A673 (cell line): Measurements from ENCODE around the gene AGRN. TPM values are rescaled to one million over a fixed set of nuclear protein-coding genes. Genes with fewer than 3 reads are reported as not detected.

Experiments used
- BruUV-seq: library from RNA; stranded (reverse); fragments of 400-500 nt; replicated peaks from 2 replicates; lab custom pipeline; 2021; lab: Mats Ljungman, UMichigan
- CTCF ChIA-PET: fragments of 300-600 bp; sonication (Branson Sonifier 250); formaldehyde crosslinking; loops from one replicate; lab custom pipeline; 2022; ENCODE audit warnings: antibody characterized with exemption; lab: Charles Lee
- POLR2A ChIA-PET: fragments of 300-600 bp; sonication (Branson Sonifier 250); formaldehyde crosslinking; loops from one replicate; lab custom pipeline; 2022; ENCODE audit warnings: antibody characterized with exemption; ENCODE audit not compliant: low non-redundant PET; lab: Charles Lee
- DNase-seq: peaks from one replicate; pipeline ENCODE4 v3.0.0-alpha.2; 2015; ENCODE audit warnings: low spot score
- H3K27ac ChIP-seq: fragments of 200-600 bp; sonication (generic); 2 replicates; pipeline ENCODE4 v1.5.1; 2016; ENCODE audit warnings: mixed run types, low read depth, mild to moderate bottlenecking, mixed read lengths, antibody characterized with exemption, low read length; ENCODE audit not compliant: poor library complexity, severe bottlenecking
- H3K27me3 ChIP-seq: fragments of 200-600 bp; sonication (generic); replicated peaks from 2 replicates; pipeline ENCODE4 v1.6.1; 2017; ENCODE audit warnings: mixed run types, low read depth, mild to moderate bottlenecking, mixed read lengths, antibody characterized with exemption, low read length; ENCODE audit not compliant: insufficient read depth, poor library complexity
- H3K36me3 ChIP-seq: fragments of 200-600 bp; sonication (generic); 2 replicates; pipeline ENCODE4 v1.6.1; 2016; ENCODE audit warnings: mixed run types, mild to moderate bottlenecking, mixed read lengths, antibody characterized with exemption, low read length; ENCODE audit not compliant: insufficient read depth, poor library complexity, severe bottlenecking
- H3K4me1 ChIP-seq: fragments of 200-600 bp; sonication (generic); 2 replicates; pipeline ENCODE4 v1.6.1; 2017; ENCODE audit warnings: mixed run types, mild to moderate bottlenecking, mixed read lengths, antibody characterized with exemption, low read length; ENCODE audit not compliant: insufficient read depth, poor library complexity, severe bottlenecking
- H3K4me3 ChIP-seq: fragments of 200-600 bp; sonication (generic); 2 replicates; pipeline ENCODE4 v1.5.1; 2016; ENCODE audit warnings: low read depth, mixed run types, mild to moderate bottlenecking, mixed read lengths, low read length; ENCODE audit not compliant: poor library complexity, severe bottlenecking
- H3K9me3 ChIP-seq: fragments of 200-600 bp; sonication (generic); 2 replicates; pipeline ENCODE4 v1.6.1; 2016; ENCODE audit warnings: mixed run types, low read depth, mild to moderate bottlenecking, mixed read lengths, antibody characterized with exemption, low read length; ENCODE audit not compliant: poor library complexity, severe bottlenecking
- CTCF ChIP-seq: fragments of 300-800, 200-600 bp; sonication (generic); conservative IDR thresholded peaks from 2 replicates; pipeline ENCODE4 v1.5.1; 2017; ENCODE audit warnings: low read depth, mild to moderate bottlenecking, antibody characterized with exemption, low read length, moderate library complexity, mixed read lengths
- EZH2 ChIP-seq: fragments of 200-600 bp; sonication (generic); IDR thresholded peaks from 2 replicates; pipeline ENCODE4 v1.6.1; 2017; ENCODE audit warnings: borderline replicate concordance, low read depth, mild to moderate bottlenecking, mixed read lengths, antibody characterized with exemption, low read length; ENCODE audit not compliant: poor library complexity, severe bottlenecking
- intact Hi-C: fragments of 100-400 bp; cut with micrococcal nuclease; formaldehyde crosslinking; loops from one replicate; pipeline ENCODE4 v1.10.0; 2022; ENCODE audit not compliant: unreplicated experiment
- total RNA-seq: library from RNA; stranded (reverse); gene quantifications from 2 replicates; pipeline ENCODE4 v1.2.3, GENCODE V29; 2021

The AGRN gene
- total RNA-seq, 1 experiment from 2014 or later, result 151 TPM

DNA sequence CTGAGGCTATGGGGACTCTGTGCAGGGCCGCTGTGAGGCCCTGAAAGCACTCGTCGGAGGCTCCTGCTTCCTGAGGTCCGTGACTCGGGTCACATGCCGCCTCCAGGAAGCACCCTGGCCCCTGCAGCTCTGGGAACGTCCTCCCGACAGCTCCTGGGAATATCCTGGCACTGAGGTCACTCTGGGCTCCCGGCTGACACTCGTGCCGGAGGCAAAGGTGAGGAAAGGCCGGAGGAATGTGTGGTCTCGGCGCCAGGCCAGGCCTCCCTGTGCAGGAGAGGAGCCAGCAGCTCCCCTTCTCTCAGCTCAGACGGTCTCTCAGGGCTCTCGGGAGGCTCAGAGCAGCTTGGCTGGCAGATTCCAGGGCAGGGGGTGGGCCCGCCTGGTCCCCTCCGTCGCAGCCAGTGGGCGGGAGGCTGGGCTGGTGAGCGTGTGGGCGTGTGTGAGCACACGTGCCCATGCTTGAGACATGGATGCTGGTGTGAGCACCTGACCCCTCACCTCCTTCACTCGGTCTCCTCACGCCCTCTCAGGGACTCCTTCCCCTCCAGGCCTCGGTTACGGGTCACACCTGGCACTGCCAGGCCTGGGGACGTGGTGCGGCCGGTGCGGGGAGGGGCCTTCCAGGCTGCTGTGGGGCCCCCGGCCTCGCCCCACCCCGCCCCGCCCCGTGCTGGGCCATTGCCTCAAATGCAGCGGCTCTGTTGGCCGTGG is 59.6 kb downstream of the AGRN start:
- Histone ChIP-seq H3K27ac (peak overlapping the region; percentile 50), H3K4me3 (peak overlapping the region; percentile 35), H3K4me1 (peaks cover 15% of the 10 kb centered on the region), H3K36me3 (no peaks in the 10 kb centered on the region), H3K27me3 (no peaks in the 10 kb centered on the region), H3K9me3 (no peaks in the 10 kb centered on the region)
- BruUV-seq, result no TSS peak
- intact Hi-C loops, result no loop called here
- DNase-seq, result peak; percentile 88
- TF ChIP-seq CTCF (no peak), EZH2 (no peak)
- ChIA-PET POLR2A (no interaction called here), CTCF (interaction anchor here (0.7 kb wide), 1 partner anchor 64 kb away, joined by 4 read pairs; no protein-coding TSS in a partner anchor)

DNA sequence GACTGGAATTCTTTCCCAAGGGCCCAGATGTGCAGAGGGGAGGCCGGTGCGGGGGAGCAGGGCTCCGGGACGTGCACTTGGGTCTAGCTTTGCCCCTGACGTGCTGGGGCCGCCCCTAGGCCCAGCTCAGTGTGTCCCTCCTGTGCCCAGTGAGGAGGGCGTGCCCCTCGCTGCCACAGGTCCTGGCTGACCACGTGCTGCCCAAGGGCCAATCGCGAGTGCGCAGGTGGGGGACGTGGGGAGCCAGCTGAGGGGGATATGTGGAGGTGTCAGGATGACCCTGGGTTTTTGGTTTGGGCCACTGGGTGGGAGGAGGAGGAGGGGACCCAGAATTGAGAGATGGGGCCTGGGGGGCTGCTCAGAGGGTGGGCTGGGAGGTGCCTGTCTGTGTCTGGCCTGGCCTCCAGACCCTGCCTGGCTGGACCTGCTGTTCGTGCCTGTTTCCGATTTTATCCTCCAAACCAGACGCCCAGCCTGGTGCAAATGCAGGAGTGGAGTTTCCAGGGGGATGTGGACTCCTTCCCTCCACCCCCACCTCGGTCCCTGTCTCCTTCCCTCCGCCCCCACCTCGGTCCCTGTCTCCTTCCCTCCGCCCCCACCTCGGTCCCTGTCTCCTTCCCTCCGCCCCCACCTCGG is 60.3 kb downstream of the AGRN start:
- no TSS peak for BruUV-seq
- no peak for TF ChIP-seq CTCF
- TF ChIP-seq EZH2, result no peak
- peak overlapping the region; percentile 50 for H3K27ac ChIP-seq
- H3K9me3 ChIP-seq, result no peaks in the 10 kb centered on the region
- no peaks in the 10 kb centered on the region for H3K27me3 ChIP-seq
- DNase-seq, result peak; percentile 76
- intact Hi-C loops, result no loop called here
- H3K36me3 ChIP-seq, result no peaks in the 10 kb centered on the region
- peak overlapping the region; percentile 35 for H3K4me3 ChIP-seq
- CTCF ChIA-PET, result interaction anchor here (0.7 kb wide), 1 partner anchor 65 kb away, joined by 4 read pairs; no protein-coding TSS in a partner anchor
- H3K4me1 ChIP-seq, result peaks cover 15% of the 10 kb centered on the region
- POLR2A ChIA-PET, result no interaction called here

DNA sequence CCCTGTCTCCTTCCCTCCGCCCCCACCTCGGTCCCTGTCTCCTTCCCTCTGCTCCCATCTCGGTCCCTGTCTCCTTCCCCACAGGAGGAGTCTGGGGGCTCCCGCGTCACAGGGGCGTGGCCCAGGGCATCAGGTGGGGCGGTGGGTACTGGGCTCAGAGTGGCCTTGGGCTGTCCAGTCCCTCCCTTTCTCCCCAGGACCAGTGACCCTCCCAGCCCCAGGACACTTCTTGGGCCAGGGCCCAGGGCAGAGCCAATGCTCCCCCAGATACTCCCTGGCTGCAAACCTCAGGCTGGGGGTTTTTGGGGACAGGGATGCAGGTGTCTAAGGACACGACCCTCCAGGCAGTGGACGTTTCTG is 61.0 kb downstream of the AGRN start:
- POLR2A ChIA-PET, result no interaction called here
- Histone ChIP-seq H3K27me3 (no peaks in the 10 kb centered on the region), H3K4me3 (no peak overlapping the region), H3K36me3 (no peaks in the 10 kb centered on the region), H3K4me1 (peaks cover 15% of the 10 kb centered on the region), H3K9me3 (no peaks in the 10 kb centered on the region), H3K27ac (no peak overlapping the region)
- TF ChIP-seq CTCF (no peak), EZH2 (no peak)
- intact Hi-C loops, result no loop called here
- no peak for DNase-seq
- BruUV-seq, result no TSS peak
- CTCF ChIA-PET, result no interaction called here
